Measurements from ENCODE around the gene ELOVL5.

Gene ELOVL5

DNA sequence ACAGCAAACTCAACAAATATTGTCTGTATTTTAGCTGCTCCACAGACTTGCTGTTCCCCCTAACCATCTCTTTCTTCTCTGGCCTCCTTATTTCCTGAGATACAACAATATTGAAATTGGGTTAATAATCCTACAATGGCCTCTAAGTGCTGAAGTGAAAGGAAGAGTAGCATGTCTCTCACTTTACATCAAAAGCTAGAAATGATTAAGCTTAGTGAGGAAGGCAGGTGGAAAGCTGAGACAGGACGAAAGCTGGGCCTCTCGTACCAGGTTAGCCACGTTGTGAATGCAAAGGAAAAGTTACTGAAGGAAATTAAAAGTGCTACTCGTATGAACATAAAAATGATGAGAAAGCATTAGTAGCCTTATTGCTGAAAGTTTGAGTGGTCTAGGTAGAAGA is 63.8 kb downstream of the ELOVL5 start:
- no peaks in the 10 kb centered on the region for H3K9me2 ChIP-seq (ENCODE audit: low read depth, low read length)
- no peaks in the 10 kb centered on the region for H3K9me3 ChIP-seq (ENCODE audit: low read length)
- no peak overlapping the region for H2AFZ ChIP-seq (ENCODE audit: low read length)
- no peak overlapping the region for H3K27ac ChIP-seq (ENCODE audit: low read depth, low read length, poor library complexity, severe bottlenecking)
- TF ChIP-seq EZH2 (IDR thresholded peaks at IDR 0.05; ENCODE audit: borderline replicate concordance, low read length) = no peak
- TF ChIP-seq, protein P1, sequence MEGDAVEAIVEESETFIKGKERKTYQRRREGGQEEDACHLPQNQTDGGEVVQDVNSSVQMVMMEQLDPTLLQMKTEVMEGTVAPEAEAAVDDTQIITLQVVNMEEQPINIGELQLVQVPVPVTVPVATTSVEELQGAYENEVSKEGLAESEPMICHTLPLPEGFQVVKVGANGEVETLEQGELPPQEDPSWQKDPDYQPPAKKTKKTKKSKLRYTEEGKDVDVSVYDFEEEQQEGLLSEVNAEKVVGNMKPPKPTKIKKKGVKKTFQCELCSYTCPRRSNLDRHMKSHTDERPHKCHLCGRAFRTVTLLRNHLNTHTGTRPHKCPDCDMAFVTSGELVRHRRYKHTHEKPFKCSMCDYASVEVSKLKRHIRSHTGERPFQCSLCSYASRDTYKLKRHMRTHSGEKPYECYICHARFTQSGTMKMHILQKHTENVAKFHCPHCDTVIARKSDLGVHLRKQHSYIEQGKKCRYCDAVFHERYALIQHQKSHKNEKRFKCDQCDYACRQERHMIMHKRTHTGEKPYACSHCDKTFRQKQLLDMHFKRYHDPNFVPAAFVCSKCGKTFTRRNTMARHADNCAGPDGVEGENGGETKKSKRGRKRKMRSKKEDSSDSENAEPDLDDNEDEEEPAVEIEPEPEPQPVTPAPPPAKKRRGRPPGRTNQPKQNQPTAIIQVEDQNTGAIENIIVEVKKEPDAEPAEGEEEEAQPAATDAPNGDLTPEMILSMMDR (IDR thresholded peaks at IDR 0.05; ENCODE audit: low read length) = no peak
- 0 out of 2 replicates have a peak, but pooled peaks cover 4% of the 10 kb centered on the region for H3K79me2 ChIP-seq (ENCODE audit: insufficient read depth, low read length)
- H3K27me3 ChIP-seq (ENCODE audit: insufficient read depth, low read length) = no peaks in the 10 kb centered on the region
- H3K36me3 ChIP-seq (ENCODE audit: insufficient read depth, low read length) = peaks cover 65% of the 10 kb centered on the region
- no peaks in the 10 kb centered on the region for H4K20me1 ChIP-seq (ENCODE audit: insufficient read depth, low read length)
- no peaks in the 10 kb centered on the region; the same call in 1 of the 2 replicates for H3F3A ChIP-seq (ENCODE audit: insufficient read depth, low read length)
- no peak overlapping the region for H3K4me3 ChIP-seq (ENCODE audit: low read depth, low read length, poor library complexity, severe bottlenecking)
- H3K4me1 ChIP-seq (ENCODE audit: insufficient read depth, low read length, severe bottlenecking) = peaks cover 24% of the 10 kb centered on the region
- H3K4me2 ChIP-seq (ENCODE audit: low read length) = no peak overlapping the region
- no peak overlapping the region for H3K9ac ChIP-seq (ENCODE audit: low read length)

DNA sequence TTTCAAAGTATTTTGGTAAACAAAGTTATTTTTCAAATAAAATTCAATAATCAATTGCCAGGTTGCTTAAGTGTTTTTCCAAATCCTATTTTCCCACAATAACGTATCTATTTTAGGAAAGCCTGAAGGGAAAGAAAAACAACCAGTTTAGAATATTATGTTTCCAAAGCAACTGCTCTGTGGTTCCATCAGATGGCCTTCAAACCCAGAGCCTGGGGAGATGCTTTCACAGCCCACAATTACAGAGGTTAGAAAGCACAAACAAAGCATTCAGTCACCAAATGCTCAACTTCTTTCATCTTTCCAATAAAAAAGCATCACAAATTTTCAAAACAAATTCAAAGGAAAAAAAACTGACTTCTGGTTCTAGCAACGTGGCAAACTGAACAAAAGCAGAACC is 66.0 kb downstream of the ELOVL5 start:
- Histone ChIP-seq H3K9me3 (ENCODE audit: low read length) (no peaks in the 10 kb centered on the region), H3K9me2 (ENCODE audit: low read depth, low read length) (no peaks in the 10 kb centered on the region), H3K4me2 (ENCODE audit: low read length) (no peak overlapping the region), H3F3A (ENCODE audit: insufficient read depth, low read length) (no peaks in the 10 kb centered on the region; the same call in 1 of the 2 replicates), H4K20me1 (ENCODE audit: insufficient read depth, low read length) (no peaks in the 10 kb centered on the region), H3K4me3 (ENCODE audit: low read depth, low read length, poor library complexity, severe bottlenecking) (no peak overlapping the region), H3K36me3 (ENCODE audit: insufficient read depth, low read length) (peaks cover 66% of the 10 kb centered on the region), H3K9ac (ENCODE audit: low read length) (no peak overlapping the region), H3K79me2 (ENCODE audit: insufficient read depth, low read length) (no peaks in the 10 kb centered on the region), H3K27me3 (ENCODE audit: insufficient read depth, low read length) (no peaks in the 10 kb centered on the region), H3K27ac (ENCODE audit: low read depth, low read length, poor library complexity, severe bottlenecking) (peak overlapping the region; percentile 22), H2AFZ (ENCODE audit: low read length) (no peak overlapping the region), H3K4me1 (ENCODE audit: insufficient read depth, low read length, severe bottlenecking) (peaks cover 25% of the 10 kb centered on the region)
- TF ChIP-seq, protein P1 (IDR thresholded peaks at IDR 0.05; ENCODE audit: low read length) = no peak
- TF ChIP-seq EZH2 (IDR thresholded peaks at IDR 0.05; ENCODE audit: borderline replicate concordance, low read length) = no peak

DNA sequence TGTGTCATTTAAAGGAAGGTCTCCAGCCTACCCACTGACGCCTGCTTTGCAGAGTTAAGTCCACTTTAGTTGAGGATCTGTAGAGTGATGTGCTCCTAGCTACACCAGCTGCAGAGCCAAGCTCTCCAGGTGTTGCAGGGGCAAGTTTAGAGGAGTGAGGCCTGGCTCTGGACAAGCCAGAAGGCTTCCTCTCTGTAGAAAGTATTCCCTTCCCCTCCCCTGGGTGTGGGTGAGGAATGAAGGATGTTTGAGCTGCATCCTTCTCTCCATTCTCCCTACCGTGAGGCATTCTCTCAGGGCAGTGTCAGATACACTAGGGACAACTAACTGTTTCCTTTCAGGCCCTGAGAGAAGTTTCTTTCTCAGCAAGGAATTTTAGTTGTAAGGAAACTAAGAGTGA is 66.5 kb downstream of the ELOVL5 start:
- no peak overlapping the region for H3K4me2 ChIP-seq (ENCODE audit: low read length)
- no peak for TF ChIP-seq EZH2 (IDR thresholded peaks at IDR 0.05; ENCODE audit: borderline replicate concordance, low read length)
- TF ChIP-seq, protein P1 (IDR thresholded peaks at IDR 0.05; ENCODE audit: low read length) = no peak
- H3K9me3 ChIP-seq (ENCODE audit: low read length) = no peaks in the 10 kb centered on the region
- H2AFZ ChIP-seq (ENCODE audit: low read length) = no peak overlapping the region
- no peak overlapping the region for H3K4me3 ChIP-seq (ENCODE audit: low read depth, low read length, poor library complexity, severe bottlenecking)
- H3K27me3 ChIP-seq (ENCODE audit: insufficient read depth, low read length) = no peaks in the 10 kb centered on the region
- H3K79me2 ChIP-seq (ENCODE audit: insufficient read depth, low read length) = no peaks in the 10 kb centered on the region
- no peak overlapping the region for H3K9ac ChIP-seq (ENCODE audit: low read length)
- peaks cover 66% of the 10 kb centered on the region for H3K36me3 ChIP-seq (ENCODE audit: insufficient read depth, low read length)
- peaks cover 25% of the 10 kb centered on the region for H3K4me1 ChIP-seq (ENCODE audit: insufficient read depth, low read length, severe bottlenecking)
- no peaks in the 10 kb centered on the region for H3K9me2 ChIP-seq (ENCODE audit: low read depth, low read length)
- no peaks in the 10 kb centered on the region; the same call in 1 of the 2 replicates for H3F3A ChIP-seq (ENCODE audit: insufficient read depth, low read length)
- H4K20me1 ChIP-seq (ENCODE audit: insufficient read depth, low read length) = no peaks in the 10 kb centered on the region
- H3K27ac ChIP-seq (ENCODE audit: low read depth, low read length, poor library complexity, severe bottlenecking) = peak overlapping the region; percentile 9

All from OCI-LY1 (cell line).